ENCODE measurements around the gene FUCA2.
"Not testable (repeated sequence)": the region's sequence is repeated elsewhere in the genome, so short reads cannot be mapped to it uniquely, and the experiment has no call there.

FUCA2 gene

GRCh38 chr6:143505111-143505510 lies 6.4 kb downstream of the FUCA2 start:
- no peak overlapping the region for H3K4me3 ChIP-seq (ENCODE audit: low read depth, low read length)

GRCh38 chr6:143504369-143504768 lies 7.2 kb downstream of the FUCA2 start:
- H3K4me3 ChIP-seq (ENCODE audit: low read depth, low read length) = no peak overlapping the region

- H3K4me3 ChIP-seq (ENCODE audit: low read depth, low read length) = no peak overlapping the region
Measured at GRCh38 chr6:143501851-143502250, 9.7 kb downstream of the FUCA2 start.

GRCh38 chr6:143498428-143498827 lies 13.1 kb downstream of the FUCA2 start:
- no peak overlapping the region for H3K4me3 ChIP-seq (ENCODE audit: low read depth, low read length)

GRCh38 chr6:143496974-143497373 lies 14.5 kb downstream of the FUCA2 start:
- H3K4me3 ChIP-seq (ENCODE audit: low read depth, low read length) = no peak overlapping the region

- no peak overlapping the region for H3K4me3 ChIP-seq (ENCODE audit: low read depth, low read length)
Measured at GRCh38 chr6:143490775-143491174, 20.7 kb downstream of the FUCA2 start.

GRCh38 chr6:143490244-143490643 lies 21.3 kb downstream of the FUCA2 start:
- H3K4me3 ChIP-seq (ENCODE audit: low read depth, low read length) = no peak overlapping the region

- no peak overlapping the region for H3K4me3 ChIP-seq (ENCODE audit: low read depth, low read length)
Measured at GRCh38 chr6:143486752-143487151, 24.8 kb downstream of the FUCA2 start.

- H3K4me3 ChIP-seq (ENCODE audit: low read depth, low read length) = no peak overlapping the region
Measured at GRCh38 chr6:143485967-143486366, 25.6 kb downstream of the FUCA2 start.

- no peak overlapping the region for H3K4me3 ChIP-seq (ENCODE audit: low read depth, low read length)
Measured at GRCh38 chr6:143482593-143482992, 28.9 kb downstream of the FUCA2 start.

- no peak overlapping the region for H3K4me3 ChIP-seq (ENCODE audit: low read depth, low read length)
Measured at GRCh38 chr6:143478479-143479062, 32.9 kb downstream of the FUCA2 start.

GRCh38 chr6:143476545-143476944 lies 35.0 kb downstream of the FUCA2 start:
- no peak overlapping the region for H3K4me3 ChIP-seq (ENCODE audit: low read depth, low read length)

GRCh38 chr6:143471822-143472221 lies 39.7 kb downstream of the FUCA2 start:
- no peak overlapping the region for H3K4me3 ChIP-seq (ENCODE audit: low read depth, low read length)

GRCh38 chr6:143468823-143469222 lies 42.7 kb downstream of the FUCA2 start:
- H3K4me3 ChIP-seq (ENCODE audit: low read depth, low read length) = not testable (repeated sequence)

- H3K4me3 ChIP-seq (ENCODE audit: low read depth, low read length) = no peak overlapping the region
Measured at GRCh38 chr6:143468026-143468425, 43.5 kb downstream of the FUCA2 start.

- H3K4me3 ChIP-seq (ENCODE audit: low read depth, low read length) = no peak overlapping the region
Measured at GRCh38 chr6:143465546-143465945, 46.0 kb downstream of the FUCA2 start.

GRCh38 chr6:143457563-143458359 lies 53.8 kb downstream of the FUCA2 start:
- no peak overlapping the region for H3K4me3 ChIP-seq (ENCODE audit: low read depth, low read length)

- H3K4me3 ChIP-seq (ENCODE audit: low read depth, low read length) = peak overlapping the region; percentile 90
Measured at GRCh38 chr6:143451531-143451930, 60.0 kb downstream of the FUCA2 start.

- peak within 1 kb of the TSS; percentile 90 for H3K4me3 ChIP-seq (ENCODE audit: low read depth, low read length)
Measured at GRCh38 chr6:143450453-143451371, 60.8 kb downstream of the FUCA2 start, which contains the start of the genes ADAT2 and PEX3. ADAT2 (minus strand) TSS chr6:143450695; CDS start chr6:143450658, 37 bp downstream. PEX3 (plus strand) TSS chr6:143450805; CDS start chr6:143451043, 238 bp downstream.

GRCh38 chr6:143449714-143450452 lies 61.6 kb downstream of the FUCA2 start:
- peak overlapping the region; percentile 90 for H3K4me3 ChIP-seq (ENCODE audit: low read depth, low read length)

Data from iPS-11a (cell line).